ENCODE results near the gene PIK3CD. TPM values are rescaled to one million over a fixed set of nuclear protein-coding genes. Genes with fewer than 3 reads are reported as not detected.
A peak's percentile ranks its signal among the peaks of the same experiment; 100 is the strongest.
"Not testable (repeated sequence)": the region's sequence is repeated elsewhere in the genome, so short reads cannot be mapped to it uniquely, and the experiment has no call there.

PIK3CD gene
- total RNA-seq, 1 experiment from 2014 or later, result 9.0 TPM

DNA sequence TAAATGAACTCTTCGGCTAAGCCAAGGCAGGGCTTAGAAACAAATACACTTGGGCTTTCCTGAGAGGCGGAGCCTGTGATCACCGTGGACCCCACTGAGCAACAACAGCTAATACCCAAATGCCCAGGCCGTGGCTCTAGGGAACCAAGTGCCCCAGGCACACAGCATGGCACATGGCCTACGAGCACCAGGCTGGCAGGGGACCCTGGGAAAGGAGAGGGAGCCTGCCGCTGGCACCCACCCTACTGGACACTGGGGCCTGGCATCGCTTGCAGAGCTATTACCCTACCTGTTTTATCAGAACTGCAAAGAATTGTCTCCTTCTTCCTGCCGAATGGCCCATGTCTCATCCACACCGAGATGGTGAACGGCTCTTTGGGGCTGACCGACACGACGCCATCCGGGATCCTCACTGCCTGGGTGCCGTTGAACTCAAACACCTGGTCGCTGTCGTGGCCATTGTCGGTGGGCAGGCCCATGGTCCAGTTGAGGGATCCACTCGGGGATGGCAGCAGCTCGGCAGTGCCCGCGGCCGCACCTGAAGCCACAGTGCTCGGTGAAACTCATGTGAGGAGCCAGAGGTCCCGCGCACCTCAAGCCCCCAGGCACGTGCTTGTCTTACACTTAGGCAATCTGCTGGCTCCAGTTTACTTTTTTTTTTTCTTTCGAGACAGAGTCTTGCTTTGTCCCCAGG lies 92.7 kb downstream of the PIK3CD start:
- Histone ChIP-seq H3K4me3 (no peak overlapping the region), H3K27ac (no peak overlapping the region), H3K36me3 (peaks cover 49% of the 10 kb centered on the region), H3K4me1 (replicated peaks) (no peaks in the 10 kb centered on the region), H3K9me3 (replicated peaks) (no peaks in the 10 kb centered on the region), H3K27me3 (replicated peaks) (no peaks in the 10 kb centered on the region)
- no peak for DNase-seq (ENCODE audit: low read depth in 1 of 2, low spot score in 2 of 2)

DNA sequence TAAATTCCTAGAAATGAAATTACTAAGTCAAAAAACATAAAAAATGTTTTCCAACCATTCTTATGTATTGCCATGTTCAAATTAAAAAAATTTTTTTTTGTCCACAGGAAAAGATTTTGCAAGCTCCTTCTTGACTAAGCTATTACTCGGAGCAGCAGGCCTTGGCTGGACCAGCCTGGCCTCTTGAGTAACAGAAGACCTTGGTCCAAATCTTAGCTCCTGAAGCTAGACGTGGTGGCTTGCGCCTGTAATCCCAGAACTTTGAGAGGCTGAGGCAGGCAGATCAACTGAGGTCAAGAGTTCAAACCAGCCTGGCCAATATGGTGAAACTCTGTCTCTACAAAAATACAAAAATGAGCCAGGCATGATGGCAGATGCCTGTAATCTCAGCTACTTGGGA lies 94.7 kb downstream of the PIK3CD start:
- H3K4me3 ChIP-seq, result no peak overlapping the region
- H3K27ac ChIP-seq, result no peak overlapping the region
- H3K27me3 ChIP-seq (replicated peaks), result no peaks in the 10 kb centered on the region
- DNase-seq (ENCODE audit: low read depth in 1 of 2, low spot score in 2 of 2), result no peak
- no peaks in the 10 kb centered on the region for H3K9me3 ChIP-seq (replicated peaks)
- no peaks in the 10 kb centered on the region for H3K4me1 ChIP-seq (replicated peaks)
- peaks cover 46% of the 10 kb centered on the region for H3K36me3 ChIP-seq

DNA sequence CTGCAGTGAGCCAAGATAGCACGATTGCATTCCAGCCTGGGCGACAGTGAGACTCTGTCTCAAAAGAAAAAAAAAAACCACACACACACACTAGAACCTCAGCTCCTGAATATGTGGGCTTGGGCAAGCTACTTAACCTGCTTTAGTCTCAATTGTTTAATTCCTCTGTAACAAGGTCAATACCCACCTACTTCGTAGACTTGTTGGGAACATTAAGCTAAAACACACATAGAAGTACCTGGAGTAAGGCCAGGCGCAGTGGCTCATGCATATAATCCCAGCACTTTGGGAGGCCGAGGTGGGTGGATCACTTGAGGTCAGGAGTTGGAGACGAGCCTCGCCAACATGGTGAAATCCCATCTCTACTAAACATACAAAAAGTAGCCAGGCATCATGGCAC lies 95.1 kb downstream of the PIK3CD start:
- DNase-seq (ENCODE audit: low read depth in 1 of 2, low spot score in 2 of 2), result no peak
- H3K4me3 ChIP-seq, result no peak overlapping the region
- H3K27ac ChIP-seq, result no peak overlapping the region
- no peaks in the 10 kb centered on the region for H3K9me3 ChIP-seq (replicated peaks)
- no peaks in the 10 kb centered on the region for H3K27me3 ChIP-seq (replicated peaks)
- H3K36me3 ChIP-seq, result peaks cover 48% of the 10 kb centered on the region
- H3K4me1 ChIP-seq (replicated peaks), result no peaks in the 10 kb centered on the region

DNA sequence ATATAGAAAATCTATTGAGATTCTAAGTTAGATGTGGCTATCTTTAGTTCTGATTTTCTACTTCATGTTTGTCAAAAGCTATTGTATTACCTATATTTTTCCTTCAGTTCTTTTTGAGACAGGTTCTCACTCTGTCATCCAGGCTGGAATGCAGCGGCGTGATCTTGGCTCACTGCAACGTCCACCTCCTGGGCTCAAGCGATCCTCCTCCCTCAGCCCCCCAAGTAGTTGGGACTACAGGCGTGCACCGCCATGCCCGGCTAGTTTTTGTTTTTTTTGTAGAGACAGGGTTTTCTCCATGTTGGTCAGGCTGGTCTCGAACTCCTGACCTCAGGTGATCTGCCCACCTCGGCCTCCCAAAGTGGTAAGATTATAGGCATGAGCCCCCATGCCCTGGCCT lies 96.9 kb downstream of the PIK3CD start:
- H3K36me3 ChIP-seq, result peaks cover 40% of the 10 kb centered on the region
- not testable (repeated sequence) for DNase-seq (ENCODE audit: low read depth in 1 of 2, low spot score in 2 of 2); H3K4me1 ChIP-seq (replicated peaks); H3K27ac ChIP-seq; H3K9me3 ChIP-seq (replicated peaks); H3K4me3 ChIP-seq; H3K27me3 ChIP-seq (replicated peaks)

DNA sequence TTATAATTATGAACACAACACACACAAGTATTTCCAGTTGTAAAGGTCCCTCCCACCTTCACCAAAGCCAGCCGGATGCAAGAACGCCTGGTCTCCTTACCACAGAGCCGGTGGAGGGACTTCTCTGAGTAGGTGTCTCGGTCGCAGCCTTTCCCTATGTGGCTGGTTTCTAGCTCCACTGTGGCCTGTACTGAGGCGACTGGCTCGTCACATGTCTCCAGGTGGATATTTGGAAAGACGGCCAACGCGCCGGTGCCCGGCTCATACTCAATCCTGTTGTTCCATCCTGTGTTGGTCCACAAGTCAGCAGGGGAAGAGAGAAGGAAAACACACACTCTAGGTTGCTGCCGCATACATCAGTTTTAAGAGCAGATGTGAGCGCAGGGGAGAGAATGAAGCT lies 97.8 kb downstream of the PIK3CD start:
- no peak overlapping the region for H3K27ac ChIP-seq
- no peak overlapping the region for H3K4me3 ChIP-seq
- H3K4me1 ChIP-seq (replicated peaks), result no peaks in the 10 kb centered on the region; the same call in 1 of the 2 replicates
- DNase-seq (ENCODE audit: low read depth in 1 of 2, low spot score in 2 of 2), result no peak
- H3K27me3 ChIP-seq (replicated peaks), result no peaks in the 10 kb centered on the region
- H3K36me3 ChIP-seq, result peaks cover 40% of the 10 kb centered on the region
- no peaks in the 10 kb centered on the region for H3K9me3 ChIP-seq (replicated peaks)

DNA sequence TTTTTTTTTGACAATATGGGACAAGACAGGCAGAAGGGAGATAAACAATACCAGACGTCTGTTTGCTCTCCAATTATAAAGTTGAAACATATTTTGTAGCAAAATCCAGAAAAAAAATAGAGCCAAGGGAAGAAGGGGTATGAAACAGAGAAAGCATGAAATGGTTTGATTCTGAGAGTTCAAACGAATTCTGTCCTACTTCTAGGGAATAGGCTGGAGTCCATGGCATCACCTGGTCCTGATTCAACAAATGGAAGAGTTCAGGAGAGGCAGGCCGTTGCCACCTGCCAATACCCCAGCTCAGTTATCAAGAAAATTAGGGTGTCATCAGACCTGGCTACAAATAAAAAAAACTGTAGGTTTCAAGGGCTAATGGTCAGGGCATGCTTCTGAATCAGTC lies 100.4 kb downstream of the PIK3CD start:
- no peak overlapping the region for H3K27ac ChIP-seq
- H3K4me3 ChIP-seq, result no peak overlapping the region
- no peaks in the 10 kb centered on the region for H3K27me3 ChIP-seq (replicated peaks)
- peaks cover 45% of the 10 kb centered on the region for H3K36me3 ChIP-seq
- H3K9me3 ChIP-seq (replicated peaks), result no peaks in the 10 kb centered on the region
- no peak for DNase-seq (ENCODE audit: low read depth in 1 of 2, low spot score in 2 of 2)
- peaks cover 18% of the 10 kb centered on the region for H3K4me1 ChIP-seq (replicated peaks)

DNA sequence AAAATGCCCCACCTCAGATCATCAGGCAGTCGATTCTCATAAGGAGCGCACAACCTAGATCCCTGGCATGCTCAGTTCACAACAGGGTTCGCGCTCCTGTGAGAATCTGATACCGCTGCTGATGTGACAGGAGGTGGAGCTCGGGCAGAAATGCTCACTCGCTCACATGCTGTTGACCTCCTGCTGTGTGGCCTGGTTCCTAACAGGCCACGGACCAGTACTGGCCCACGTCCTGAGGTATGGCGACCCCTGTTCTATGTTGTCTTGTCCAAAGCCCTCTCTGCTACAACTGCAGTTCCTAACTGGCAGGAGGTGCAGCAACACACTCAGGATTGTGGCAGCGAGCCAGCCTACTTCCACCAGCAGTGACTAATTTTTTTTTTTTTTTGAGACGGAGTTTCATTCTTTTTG lies 101.6 kb downstream of the PIK3CD start:
- Histone ChIP-seq H3K27me3 (replicated peaks) (no peaks in the 10 kb centered on the region), H3K36me3 (peaks cover 44% of the 10 kb centered on the region), H3K27ac (no peak overlapping the region), H3K4me3 (no peak overlapping the region), H3K9me3 (replicated peaks) (no peaks in the 10 kb centered on the region), H3K4me1 (replicated peaks) (peaks cover 18% of the 10 kb centered on the region)
- DNase-seq (ENCODE audit: low read depth in 1 of 2, low spot score in 2 of 2), result no peak

DNA sequence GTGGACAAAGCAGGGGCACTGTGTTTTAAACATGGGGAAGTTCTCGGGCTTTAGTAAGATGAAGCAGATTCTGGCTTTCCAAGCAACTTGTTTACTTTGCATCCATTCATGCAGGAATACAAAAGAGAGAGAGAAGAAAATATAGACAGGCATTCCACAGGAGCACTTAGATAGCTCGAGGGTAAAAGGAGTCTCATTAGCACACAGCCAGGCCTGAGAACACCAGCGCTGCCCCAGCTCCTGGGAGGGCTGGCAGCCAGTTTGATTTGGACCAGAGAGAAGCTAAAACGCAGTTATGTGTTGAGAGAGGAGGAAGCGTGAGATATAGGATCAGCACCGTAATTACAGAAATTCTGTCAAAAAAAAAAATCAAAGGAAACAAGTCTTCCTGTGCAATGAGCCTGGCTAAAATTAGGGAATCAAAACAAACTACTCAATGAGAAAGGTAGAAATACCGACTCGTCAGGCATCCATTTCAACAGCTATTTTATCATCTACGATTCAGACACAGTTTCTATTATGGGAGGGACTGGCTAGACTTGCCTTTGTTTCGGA lies 104.0 kb downstream of the PIK3CD start:
- H3K27me3 ChIP-seq (replicated peaks), result no peaks in the 10 kb centered on the region
- peak in 1 of 2 experiments; percentile 63 for DNase-seq (ENCODE audit: low read depth in 1 of 2, low spot score in 2 of 2)
- peaks cover 26% of the 10 kb centered on the region for H3K36me3 ChIP-seq
- no peak overlapping the region for H3K4me3 ChIP-seq
- H3K9me3 ChIP-seq (replicated peaks), result no peaks in the 10 kb centered on the region
- H3K4me1 ChIP-seq (replicated peaks), result peaks cover 18% of the 10 kb centered on the region
- no peak overlapping the region for H3K27ac ChIP-seq

DNA sequence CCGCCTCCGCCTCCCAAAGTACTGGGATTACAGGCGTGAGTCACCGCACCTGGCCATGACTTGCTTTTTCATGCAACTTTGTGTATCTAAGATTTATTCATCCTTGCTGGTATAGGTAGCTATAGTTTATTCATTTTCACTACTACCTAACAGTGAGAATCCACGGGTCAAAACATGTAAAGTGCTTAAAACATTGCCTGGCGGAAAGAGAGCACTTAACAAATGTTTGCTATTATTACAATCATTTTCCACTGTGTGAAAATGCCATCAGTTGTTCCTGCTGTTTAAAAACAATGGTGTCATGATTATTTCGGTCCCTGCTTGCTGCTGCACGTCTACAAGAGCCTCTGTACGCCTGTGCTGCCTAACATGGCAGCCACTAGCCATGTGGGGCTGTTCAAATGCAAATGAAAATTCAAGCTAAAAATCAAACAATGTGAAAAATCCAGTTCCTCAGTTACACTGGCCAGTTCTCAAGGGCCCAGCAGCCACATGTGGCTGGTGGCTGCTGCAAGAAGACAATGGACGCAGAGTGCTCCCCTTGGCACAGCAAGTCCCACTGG lies 107.1 kb downstream of the PIK3CD start:
- H3K27me3 ChIP-seq (replicated peaks), result no peaks in the 10 kb centered on the region
- H3K4me3 ChIP-seq, result no peak overlapping the region
- H3K4me1 ChIP-seq (replicated peaks), result peaks cover 18% of the 10 kb centered on the region
- peaks cover 13% of the 10 kb centered on the region for H3K36me3 ChIP-seq
- H3K9me3 ChIP-seq (replicated peaks), result no peaks in the 10 kb centered on the region
- no peak overlapping the region for H3K27ac ChIP-seq
- no peak for DNase-seq (ENCODE audit: low read depth in 1 of 2, low spot score in 2 of 2)

DNA sequence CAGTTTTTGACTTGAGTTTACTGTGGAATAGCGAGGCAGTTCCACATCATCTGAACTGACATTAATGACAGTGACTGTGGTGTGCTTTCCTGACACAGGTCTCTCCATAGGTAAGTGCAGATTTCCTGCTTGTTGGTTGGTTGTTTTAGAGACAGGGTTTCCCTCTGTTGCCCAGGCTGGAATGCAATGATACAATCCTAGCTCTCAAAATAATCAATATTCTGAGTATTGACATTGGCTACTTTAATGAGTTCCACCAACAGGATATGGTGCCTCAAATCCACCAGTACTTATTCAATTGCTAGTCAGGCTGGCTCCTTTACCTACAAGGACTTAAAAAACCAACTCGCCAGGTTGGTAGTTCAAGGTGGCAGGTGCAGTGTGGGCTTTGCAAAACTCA lies 108.4 kb downstream of the PIK3CD start:
- no peak for DNase-seq (ENCODE audit: low read depth in 1 of 2, low spot score in 2 of 2)
- H3K36me3 ChIP-seq, result no peaks in the 10 kb centered on the region; the same call in 1 of the 2 replicates
- H3K4me1 ChIP-seq (replicated peaks), result peaks cover 19% of the 10 kb centered on the region
- no peak overlapping the region for H3K4me3 ChIP-seq
- H3K27ac ChIP-seq, result no peak overlapping the region
- H3K27me3 ChIP-seq (replicated peaks), result no peaks in the 10 kb centered on the region
- H3K9me3 ChIP-seq (replicated peaks), result no peaks in the 10 kb centered on the region

DNA sequence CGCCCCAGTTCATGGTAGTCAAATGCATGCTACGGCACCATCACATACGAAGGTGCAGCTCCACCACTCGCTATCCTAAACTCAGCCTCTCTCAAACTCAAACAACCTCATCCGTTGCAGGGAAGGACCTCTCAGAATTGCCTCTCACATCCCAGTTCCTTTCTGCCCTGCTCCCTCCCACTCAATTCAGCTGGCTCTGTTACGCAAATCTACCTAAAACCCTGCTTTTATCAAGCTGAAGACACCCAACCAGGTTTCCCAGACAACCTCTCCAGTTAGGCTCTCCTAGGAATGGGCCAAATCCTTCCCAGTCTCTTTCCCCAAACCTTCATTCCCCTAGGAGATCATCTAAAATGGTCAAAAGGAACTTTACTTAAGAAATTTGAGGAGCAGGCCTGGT lies 109.3 kb downstream of the PIK3CD start:
- H3K27ac ChIP-seq, result no peak overlapping the region
- H3K4me3 ChIP-seq, result no peak overlapping the region
- H3K9me3 ChIP-seq (replicated peaks), result no peaks in the 10 kb centered on the region
- H3K4me1 ChIP-seq (replicated peaks), result peaks cover 19% of the 10 kb centered on the region
- no peak for DNase-seq (ENCODE audit: low read depth in 1 of 2, low spot score in 2 of 2)
- no peaks in the 10 kb centered on the region for H3K27me3 ChIP-seq (replicated peaks)
- no peaks in the 10 kb centered on the region for H3K36me3 ChIP-seq

DNA sequence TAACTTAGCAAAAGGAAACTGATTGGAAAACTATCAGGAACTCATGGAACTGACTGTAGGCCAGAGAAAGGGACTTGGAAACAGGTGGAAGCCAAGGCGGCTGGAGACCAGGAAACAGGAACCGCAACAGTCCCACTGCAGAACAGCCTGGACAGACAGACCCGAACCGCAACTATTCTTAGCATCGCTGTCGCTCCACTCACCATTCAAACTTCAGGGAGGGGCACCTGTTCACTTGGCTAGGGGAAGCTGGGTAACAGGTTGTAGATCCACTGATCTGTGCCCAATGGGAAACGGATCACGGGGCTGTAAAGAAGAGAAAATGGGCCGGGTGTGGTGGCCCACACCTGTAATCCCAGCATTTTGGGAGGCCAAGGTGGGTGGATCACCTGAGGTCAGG lies 110.3 kb downstream of the PIK3CD start:
- no peaks in the 10 kb centered on the region for H3K27me3 ChIP-seq (replicated peaks)
- peaks cover 19% of the 10 kb centered on the region for H3K4me1 ChIP-seq (replicated peaks)
- H3K9me3 ChIP-seq (replicated peaks), result no peaks in the 10 kb centered on the region
- H3K4me3 ChIP-seq, result no peak overlapping the region
- no peak overlapping the region for H3K27ac ChIP-seq
- H3K36me3 ChIP-seq, result no peaks in the 10 kb centered on the region
- DNase-seq (ENCODE audit: low read depth in 1 of 2, low spot score in 2 of 2), result no peak

DNA sequence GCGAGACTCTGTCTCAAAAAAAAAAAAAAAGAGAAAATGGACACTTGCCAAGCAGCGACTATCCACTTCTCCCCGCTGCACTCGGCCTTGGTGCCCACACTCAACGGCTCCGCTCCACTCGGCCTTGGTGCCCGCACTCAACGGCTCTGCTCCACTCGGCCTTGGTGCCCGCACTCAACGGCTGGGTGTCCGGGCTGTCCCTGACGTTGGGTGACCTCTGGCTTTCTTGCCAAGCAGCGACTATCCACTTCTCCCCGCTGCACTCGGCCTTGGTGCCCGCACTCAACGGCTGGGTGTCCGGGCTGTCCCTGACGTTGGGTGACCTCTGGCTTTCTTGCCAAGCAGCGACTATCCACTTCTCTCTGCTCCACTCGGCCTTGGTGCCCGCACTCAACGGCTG lies 110.9 kb downstream of the PIK3CD start:
- not testable (repeated sequence) for H3K27ac ChIP-seq; H3K27me3 ChIP-seq (replicated peaks); H3K36me3 ChIP-seq; H3K4me3 ChIP-seq; DNase-seq (ENCODE audit: low read depth in 1 of 2, low spot score in 2 of 2); H3K9me3 ChIP-seq (replicated peaks)
- peaks cover 25% of the 10 kb centered on the region for H3K4me1 ChIP-seq (replicated peaks)

DNA sequence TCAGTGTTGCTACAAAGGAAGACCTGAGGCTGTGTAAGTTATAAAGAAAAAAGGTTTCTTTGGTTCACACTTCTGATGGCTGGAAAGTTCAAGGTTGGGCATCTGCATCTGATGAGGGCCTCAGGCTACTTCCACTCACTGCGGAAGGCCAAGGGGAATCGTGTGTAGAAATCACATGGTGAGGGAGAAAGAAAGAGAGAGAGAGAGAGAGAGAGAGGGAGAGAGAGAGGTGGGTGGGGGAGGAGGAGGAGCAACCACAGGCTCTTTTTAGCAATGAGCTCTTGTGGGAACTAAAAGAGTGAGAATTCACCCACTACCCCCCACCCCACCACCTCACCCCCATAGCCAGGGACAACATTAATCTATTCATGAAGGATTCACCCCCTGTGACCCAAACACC lies 112.4 kb downstream of the PIK3CD start:
- no peak for DNase-seq (ENCODE audit: low read depth in 1 of 2, low spot score in 2 of 2)
- Histone ChIP-seq H3K36me3 (no peaks in the 10 kb centered on the region), H3K27ac (no peak overlapping the region), H3K27me3 (replicated peaks) (no peaks in the 10 kb centered on the region), H3K4me1 (replicated peaks) (peaks cover 30% of the 10 kb centered on the region), H3K9me3 (replicated peaks) (no peaks in the 10 kb centered on the region), H3K4me3 (no peak overlapping the region)
